ENCODE results near the gene THBD.

Gene THBD

GRCh38 chr20:23077277-23077676, 27.8 kb upstream of the THBD start:
- Histone ChIP-seq H3K27me3 (no peaks in the 10 kb centered on the region), H3K4me3 (no peak overlapping the region), H3K4me2 (no peak overlapping the region), H3K9ac (no peak overlapping the region), H3K27ac (no peak overlapping the region), H4K20me1 (no peaks in the 10 kb centered on the region), H3K4me1 (no peaks in the 10 kb centered on the region; the same call in 1 of the 2 replicates), H3K36me3 (no peaks in the 10 kb centered on the region), H3K9me3 (no peaks in the 10 kb centered on the region)
- TF ChIP-seq Cebpa-rat (IDR thresholded peaks at IDR 0.05), result no peak

- no peak for TF ChIP-seq Cebpa-rat (IDR thresholded peaks at IDR 0.05)
- no peaks in the 10 kb centered on the region for H4K20me1 ChIP-seq
- no peak overlapping the region for H3K4me3 ChIP-seq
- no peaks in the 10 kb centered on the region for H3K9me3 ChIP-seq
- H3K4me1 ChIP-seq, result no peaks in the 10 kb centered on the region
- no peaks in the 10 kb centered on the region for H3K36me3 ChIP-seq
- no peak overlapping the region for H3K9ac ChIP-seq
- no peak overlapping the region for H3K27ac ChIP-seq
- H3K27me3 ChIP-seq, result no peaks in the 10 kb centered on the region
- no peak overlapping the region for H3K4me2 ChIP-seq
Measured at GRCh38 chr20:23074052-23074451, 24.6 kb upstream of the THBD start.

GRCh38 chr20:23072892-23073586, 23.6 kb upstream of the THBD start:
- no peaks in the 10 kb centered on the region for H3K9me3 ChIP-seq
- H3K4me2 ChIP-seq, result no peak overlapping the region
- no peak for TF ChIP-seq Cebpa-rat (IDR thresholded peaks at IDR 0.05)
- H3K4me1 ChIP-seq, result no peaks in the 10 kb centered on the region
- H3K36me3 ChIP-seq, result no peaks in the 10 kb centered on the region
- no peaks in the 10 kb centered on the region for H3K27me3 ChIP-seq
- no peaks in the 10 kb centered on the region for H4K20me1 ChIP-seq
- H3K27ac ChIP-seq, result no peak overlapping the region
- no peak overlapping the region for H3K9ac ChIP-seq
- no peak overlapping the region for H3K4me3 ChIP-seq

- Histone ChIP-seq H3K27me3 (no peaks in the 10 kb centered on the region), H3K4me1 (no peaks in the 10 kb centered on the region), H4K20me1 (no peaks in the 10 kb centered on the region), H3K27ac (no peak overlapping the region), H3K9ac (no peak overlapping the region), H3K4me2 (no peak overlapping the region), H3K4me3 (no peak overlapping the region), H3K36me3 (no peaks in the 10 kb centered on the region), H3K9me3 (no peaks in the 10 kb centered on the region)
- no peak for TF ChIP-seq Cebpa-rat (IDR thresholded peaks at IDR 0.05)
Measured at GRCh38 chr20:23071996-23072395, 22.5 kb upstream of the THBD start.

GRCh38 chr20:23071398-23071797, 21.9 kb upstream of the THBD start:
- H3K4me1 ChIP-seq, result no peaks in the 10 kb centered on the region
- H3K4me2 ChIP-seq, result no peak overlapping the region
- no peak overlapping the region for H3K9ac ChIP-seq
- no peaks in the 10 kb centered on the region for H3K27me3 ChIP-seq
- no peak overlapping the region for H3K4me3 ChIP-seq
- H3K27ac ChIP-seq, result no peak overlapping the region
- H3K36me3 ChIP-seq, result no peaks in the 10 kb centered on the region
- H4K20me1 ChIP-seq, result no peaks in the 10 kb centered on the region
- TF ChIP-seq Cebpa-rat (IDR thresholded peaks at IDR 0.05), result no peak
- H3K9me3 ChIP-seq, result no peaks in the 10 kb centered on the region

GRCh38 chr20:23069108-23069507, 19.6 kb upstream of the THBD start:
- no peaks in the 10 kb centered on the region for H3K9me3 ChIP-seq
- no peak for TF ChIP-seq Cebpa-rat (IDR thresholded peaks at IDR 0.05)
- H3K4me1 ChIP-seq, result no peaks in the 10 kb centered on the region
- no peak overlapping the region for H3K9ac ChIP-seq
- no peaks in the 10 kb centered on the region for H4K20me1 ChIP-seq
- H3K4me3 ChIP-seq, result no peak overlapping the region
- no peaks in the 10 kb centered on the region for H3K27me3 ChIP-seq
- H3K4me2 ChIP-seq, result no peak overlapping the region
- H3K27ac ChIP-seq, result no peak overlapping the region
- no peaks in the 10 kb centered on the region for H3K36me3 ChIP-seq

GRCh38 chr20:23068283-23068682, 18.8 kb upstream of the THBD start:
- Histone ChIP-seq H3K36me3 (no peaks in the 10 kb centered on the region), H3K4me2 (no peak overlapping the region), H3K27me3 (no peaks in the 10 kb centered on the region), H3K4me1 (peaks cover 7% of the 10 kb centered on the region; the same call in 1 of the 2 replicates), H3K9me3 (no peaks in the 10 kb centered on the region), H3K9ac (no peak overlapping the region), H3K27ac (no peak overlapping the region), H4K20me1 (no peaks in the 10 kb centered on the region), H3K4me3 (no peak overlapping the region)
- TF ChIP-seq Cebpa-rat (IDR thresholded peaks at IDR 0.05), result no peak

- no peak overlapping the region for H3K4me2 ChIP-seq
- no peaks in the 10 kb centered on the region for H3K27me3 ChIP-seq
- H3K27ac ChIP-seq, result no peak overlapping the region
- peaks cover 22% of the 10 kb centered on the region for H3K4me1 ChIP-seq
- no peak overlapping the region for H3K9ac ChIP-seq
- TF ChIP-seq Cebpa-rat (IDR thresholded peaks at IDR 0.05), result no peak
- no peak overlapping the region for H3K4me3 ChIP-seq
- no peaks in the 10 kb centered on the region for H3K9me3 ChIP-seq
- H4K20me1 ChIP-seq, result no peaks in the 10 kb centered on the region
- H3K36me3 ChIP-seq, result no peaks in the 10 kb centered on the region
Measured at GRCh38 chr20:23066772-23067171, 17.3 kb upstream of the THBD start.

GRCh38 chr20:23065266-23066201, 16.1 kb upstream of the THBD start:
- Histone ChIP-seq H3K27me3 (no peaks in the 10 kb centered on the region), H3K4me3 (no peak overlapping the region), H4K20me1 (no peaks in the 10 kb centered on the region), H3K9ac (no peak overlapping the region), H3K4me1 (peaks cover 34% of the 10 kb centered on the region), H3K27ac (no peak overlapping the region), H3K9me3 (no peaks in the 10 kb centered on the region), H3K4me2 (no peak overlapping the region), H3K36me3 (no peaks in the 10 kb centered on the region)
- no peak for TF ChIP-seq Cebpa-rat (IDR thresholded peaks at IDR 0.05)

GRCh38 chr20:23063581-23063980, 14.1 kb upstream of the THBD start:
- H3K9ac ChIP-seq, result no peak overlapping the region
- peak overlapping the region; percentile 70; the same call in 1 of the 2 replicates for H3K4me2 ChIP-seq
- no peak for TF ChIP-seq Cebpa-rat (IDR thresholded peaks at IDR 0.05)
- no peak overlapping the region for H3K4me3 ChIP-seq
- peaks cover 44% of the 10 kb centered on the region for H3K4me1 ChIP-seq
- no peaks in the 10 kb centered on the region for H4K20me1 ChIP-seq
- H3K27ac ChIP-seq, result no peak overlapping the region
- H3K27me3 ChIP-seq, result no peaks in the 10 kb centered on the region
- H3K36me3 ChIP-seq, result no peaks in the 10 kb centered on the region
- H3K9me3 ChIP-seq, result no peaks in the 10 kb centered on the region

Measured in BLaER1 (cell line).